ENCODE measurements around the gene TAC1.

- TF ChIP-seq CTCF (conservative IDR thresholded peaks at IDR 0.05; ENCODE audit: low read length) (no peak), EZH2phosphoT487 (IDR thresholded peaks at IDR 0.05; ENCODE audit: borderline replicate concordance, low read depth, low read length) (no peak)
Measured at GRCh38 chr7:97770850-97771249, 39.0 kb downstream of the TAC1 start.

Measured in OCI-LY7 (cell line).